Prostate gland (tissue), 2 donors: Measurements from ENCODE around the gene HLA-A. TPM values are rescaled to one million over a fixed set of nuclear protein-coding genes. Genes with fewer than 3 reads are reported as not detected.

Source experiments
- DNase-seq: peaks from one replicate; pipeline ENCODE4 v3.0.0-alpha.2; 2019; ENCODE audit warnings: low spot score
- H3K27ac ChIP-seq, 2 donors: fragments of 200-600 bp; sonication (generic); 2 replicates each; pipeline ENCODE4 v1.5.1; 2017 to 2019
- H3K27me3 ChIP-seq: fragments of 200-600 bp; sonication (generic); replicated peaks from 2 replicates; pipeline ENCODE4 v1.5.1; 2019; ENCODE audit not compliant: insufficient read depth
- H3K36me3 ChIP-seq, 2 donors: fragments of 200-600 bp; sonication (generic); 1 replicate in 1 of 2; 2 replicates in 1 of 2; pipeline versions ENCODE4 v1.5.1 to v1.8.1; 2017 to 2019
- H3K4me1 ChIP-seq: fragments of 200-600 bp; sonication (generic); replicated peaks from 2 replicates; pipeline ENCODE4 v1.5.1; 2019
- H3K4me3 ChIP-seq, 2 donors: fragments of 200-600 bp; sonication (generic); 2 replicates each; pipeline ENCODE4 v1.5.1; 2017 to 2019
- H3K9me3 ChIP-seq: fragments of 200-600 bp; sonication (generic); 2 replicates; pipeline ENCODE4 v1.5.1; 2017
- POLR2A ChIP-seq: fragments of 450-650 bp; IDR thresholded peaks from one replicate; pipeline ENCODE4 v1.6.1; 2016; ENCODE audit warnings: antibody characterized with exemption, mild to moderate bottlenecking
- POLR2AphosphoS5 ChIP-seq: sonication (generic); formaldehyde crosslinking; IDR thresholded peaks from one replicate; pipeline ENCODE4 v1.6.1; 2017; ENCODE audit warnings: antibody characterized with exemption
- WGBS: methylation state at CpG from one replicate; pipeline ENCODE4 v1.1.5; 2018; 5-methylcytosine and 5-hydroxymethylcytosine counted together
- intact Hi-C: fragments of 100-400 bp; cut with DNase I; formaldehyde crosslinking; loops from one replicate; pipeline ENCODE4 v1.14.2; 2022
- total RNA-seq, 2 donors: library from RNA; depleted of rRNA; stranded (reverse); fragments of >200 nt; gene quantifications; one replicate each; pipeline ENCODE4 v1.1.0, GENCODE V29; 2016
- TF ChIP-seq, protein P1 (sequence below), 4 experiments: fragments of 200-600 bp in 2 of 4; fragments of 450-650 bp in 2 of 4; sonication (generic) in 2 of 4; IDR thresholded peaks; 1 replicate in 3 of 4; 2 replicates in 1 of 4; pipeline ENCODE4 v1.5.1; 2016 to 2019; ENCODE audit warnings: antibody characterized with exemption in 4 of 4, mild to moderate bottlenecking in 2 of 4, moderate library complexity in 2 of 4

Gene HLA-A
- total RNA-seq, 2 donors from 2014 or later, result 564 to 620 TPM

DNA sequence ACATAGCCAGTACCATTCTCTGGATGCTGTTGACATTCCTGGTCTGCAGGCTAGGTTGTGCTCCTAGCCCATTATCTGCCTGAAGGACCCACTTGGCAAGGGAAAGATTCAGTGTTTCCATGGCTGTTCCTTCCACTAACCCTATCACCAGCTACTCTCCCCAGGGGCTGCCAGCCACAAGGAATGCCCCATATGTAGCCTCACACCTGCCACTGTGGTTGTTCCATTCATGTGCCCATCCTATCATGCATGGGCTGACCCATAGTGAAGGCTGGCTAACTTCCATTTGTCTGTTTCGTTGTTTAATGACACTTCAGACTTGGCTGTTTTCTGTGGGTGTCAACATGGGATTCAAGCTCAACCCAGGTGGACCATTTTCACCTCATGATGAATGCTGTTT, 25.6 kb upstream of the HLA-A start:
- Histone ChIP-seq H3K36me3 (no peaks in the 10 kb centered on the region), H3K4me1 (no peaks in the 10 kb centered on the region), H3K9me3 (no peaks in the 10 kb centered on the region), H3K27ac (no peak overlapping the region), H3K27me3 (no peaks in the 10 kb centered on the region), H3K4me3 (no peak overlapping the region)
- 89% methylated on average over 1 of the region's 1 CpG for WGBS
- no peak for DNase-seq
- TF ChIP-seq POLR2AphosphoS5 (no peak), POLR2A (no peak)
- TF ChIP-seq, protein P1, sequence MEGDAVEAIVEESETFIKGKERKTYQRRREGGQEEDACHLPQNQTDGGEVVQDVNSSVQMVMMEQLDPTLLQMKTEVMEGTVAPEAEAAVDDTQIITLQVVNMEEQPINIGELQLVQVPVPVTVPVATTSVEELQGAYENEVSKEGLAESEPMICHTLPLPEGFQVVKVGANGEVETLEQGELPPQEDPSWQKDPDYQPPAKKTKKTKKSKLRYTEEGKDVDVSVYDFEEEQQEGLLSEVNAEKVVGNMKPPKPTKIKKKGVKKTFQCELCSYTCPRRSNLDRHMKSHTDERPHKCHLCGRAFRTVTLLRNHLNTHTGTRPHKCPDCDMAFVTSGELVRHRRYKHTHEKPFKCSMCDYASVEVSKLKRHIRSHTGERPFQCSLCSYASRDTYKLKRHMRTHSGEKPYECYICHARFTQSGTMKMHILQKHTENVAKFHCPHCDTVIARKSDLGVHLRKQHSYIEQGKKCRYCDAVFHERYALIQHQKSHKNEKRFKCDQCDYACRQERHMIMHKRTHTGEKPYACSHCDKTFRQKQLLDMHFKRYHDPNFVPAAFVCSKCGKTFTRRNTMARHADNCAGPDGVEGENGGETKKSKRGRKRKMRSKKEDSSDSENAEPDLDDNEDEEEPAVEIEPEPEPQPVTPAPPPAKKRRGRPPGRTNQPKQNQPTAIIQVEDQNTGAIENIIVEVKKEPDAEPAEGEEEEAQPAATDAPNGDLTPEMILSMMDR (IDR thresholded peaks at IDR 0.05), result no peak
- intact Hi-C loops, result no loop called here

DNA sequence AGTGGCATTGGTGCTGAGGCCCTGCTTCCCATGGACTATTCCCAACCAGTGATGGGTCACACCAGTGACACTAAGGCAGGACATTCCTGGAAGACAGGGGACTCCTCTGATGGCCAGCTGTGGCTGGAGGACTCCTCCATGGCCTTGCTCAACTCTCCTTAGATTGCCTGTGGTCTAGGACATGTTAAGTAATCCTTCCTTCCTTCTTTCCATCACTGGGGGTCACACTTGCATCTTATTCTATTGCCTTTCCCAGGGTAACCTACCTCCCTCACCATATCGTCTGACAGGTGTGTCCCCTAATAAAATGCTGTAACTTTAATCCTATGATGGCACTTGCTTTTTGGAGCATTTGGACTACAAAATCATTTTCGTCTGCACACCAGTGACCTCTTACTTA, 24.5 kb upstream of the HLA-A start:
- no peak for DNase-seq
- intact Hi-C loops, result no loop called here
- H3K9me3 ChIP-seq, result no peaks in the 10 kb centered on the region
- H3K36me3 ChIP-seq, result no peaks in the 10 kb centered on the region
- no peaks in the 10 kb centered on the region for H3K27me3 ChIP-seq
- TF ChIP-seq POLR2A (no peak), POLR2AphosphoS5 (no peak)
- H3K4me3 ChIP-seq, result no peak overlapping the region
- H3K4me1 ChIP-seq, result no peaks in the 10 kb centered on the region
- WGBS, result 45% methylated on average over 2 of the region's 2 CpGs
- H3K27ac ChIP-seq, result no peak overlapping the region

DNA sequence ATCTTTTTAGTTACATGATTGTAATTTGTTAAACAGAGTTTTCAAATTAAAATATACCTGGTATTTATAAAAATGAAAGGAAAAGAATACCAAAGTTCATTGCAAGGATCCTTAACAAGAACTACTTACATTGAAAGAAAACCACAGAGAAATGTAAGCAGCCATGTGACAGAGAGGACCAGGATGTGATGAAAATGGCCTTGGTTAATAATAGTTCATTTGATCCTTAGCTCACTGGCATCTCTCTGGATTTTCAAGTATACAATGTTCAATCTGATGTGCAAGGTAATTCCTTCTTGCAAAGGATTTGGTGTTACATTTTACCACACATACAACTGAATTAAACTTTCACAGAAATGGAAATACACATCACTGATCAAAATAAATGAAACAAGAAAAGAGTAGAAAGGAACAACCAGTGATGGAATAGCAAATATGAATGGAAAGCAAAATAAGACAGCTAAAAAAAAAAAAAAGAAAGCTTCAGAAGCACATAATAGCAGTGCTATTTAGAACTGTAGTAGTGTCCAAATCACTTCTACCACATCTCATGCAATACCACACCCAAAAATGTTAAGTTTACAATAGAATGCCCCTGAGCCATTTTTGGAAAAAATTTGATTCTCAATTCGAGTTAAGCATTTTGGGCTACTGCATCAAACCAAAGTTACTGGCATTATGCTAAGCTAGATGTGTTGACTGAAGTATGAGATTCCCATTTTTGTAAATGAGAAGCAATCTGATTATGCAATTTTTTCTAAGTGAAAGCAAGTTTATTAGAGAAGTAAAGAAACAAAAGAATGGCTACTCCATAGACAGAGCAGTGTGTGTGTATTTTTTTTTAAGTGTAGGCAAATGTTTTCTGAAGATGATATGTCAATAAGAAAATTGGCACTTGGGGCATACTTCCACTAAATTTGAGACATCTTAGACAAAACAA, 22.6 kb upstream of the HLA-A start:
- WGBS, result 53% methylated on average over 1 of the region's 1 CpG
- DNase-seq, result no peak
- H3K4me3 ChIP-seq, result no peak overlapping the region
- no peak overlapping the region for H3K27ac ChIP-seq
- no peaks in the 10 kb centered on the region for H3K36me3 ChIP-seq
- no peaks in the 10 kb centered on the region for H3K27me3 ChIP-seq
- no peaks in the 10 kb centered on the region for H3K9me3 ChIP-seq
- intact Hi-C loops, result no loop called here
- no peaks in the 10 kb centered on the region for H3K4me1 ChIP-seq
- TF ChIP-seq POLR2A (no peak), POLR2AphosphoS5 (no peak)
- TF ChIP-seq, protein P1 (IDR thresholded peaks at IDR 0.05), result no peak

DNA sequence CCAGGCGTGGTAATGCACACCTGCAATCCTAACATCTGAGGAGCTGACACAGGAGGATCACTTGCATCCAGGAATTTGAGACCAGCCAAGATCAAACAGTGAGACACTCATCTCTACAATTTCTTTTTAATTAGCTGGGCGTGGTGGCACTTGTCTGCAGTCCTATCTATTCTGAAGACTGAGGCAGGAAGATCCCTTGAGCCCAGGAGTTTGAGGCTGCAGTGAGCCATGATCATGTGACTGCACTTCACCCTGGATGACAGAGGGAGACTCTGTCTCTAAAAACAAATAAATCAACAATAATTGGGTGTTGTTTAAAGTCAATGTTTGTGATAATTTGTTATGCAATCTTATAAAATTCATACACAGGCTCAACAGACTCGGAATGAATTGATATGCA, 18.0 kb upstream of the HLA-A start:
- Histone ChIP-seq H3K27ac (no peak overlapping the region), H3K9me3 (no peaks in the 10 kb centered on the region), H3K4me1 (no peaks in the 10 kb centered on the region), H3K36me3 (no peaks in the 10 kb centered on the region), H3K4me3 (no peak overlapping the region), H3K27me3 (no peaks in the 10 kb centered on the region)
- TF ChIP-seq POLR2A (no peak), POLR2AphosphoS5 (no peak)
- TF ChIP-seq, protein P1 (IDR thresholded peaks at IDR 0.05), result no peak
- WGBS, result 66% methylated on average over 3 of the region's 3 CpGs
- intact Hi-C loops, result no loop called here
- no peak for DNase-seq

DNA sequence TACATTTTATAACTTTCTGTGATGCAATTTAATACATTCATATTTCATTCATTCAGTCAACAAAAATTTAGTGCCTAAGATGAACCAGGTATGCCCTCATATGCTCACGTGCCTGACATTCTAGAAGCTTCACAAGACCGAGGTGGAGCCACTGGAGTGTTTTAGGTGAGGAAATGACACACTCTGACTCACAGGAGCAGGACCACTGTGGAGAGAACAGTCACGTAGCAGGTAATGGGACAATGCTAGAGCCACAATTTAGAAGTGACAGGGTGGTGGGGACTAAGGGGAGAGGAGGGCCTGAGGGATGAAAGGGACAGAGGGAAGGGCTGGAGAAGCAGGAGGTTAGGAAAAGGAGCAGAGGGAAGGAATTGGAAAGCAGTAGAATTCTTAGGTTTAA, 17.6 kb upstream of the HLA-A start:
- TF ChIP-seq POLR2A (no peak), POLR2AphosphoS5 (no peak)
- TF ChIP-seq, protein P1 (IDR thresholded peaks at IDR 0.05), result no peak

More for the DNA sequence above, 17.6 kb upstream of the HLA-A start:
- Histone ChIP-seq H3K4me3 (no peak overlapping the region), H3K27ac (no peak overlapping the region), H3K4me1 (no peaks in the 10 kb centered on the region), H3K9me3 (no peaks in the 10 kb centered on the region), H3K36me3 (no peaks in the 10 kb centered on the region), H3K27me3 (no peaks in the 10 kb centered on the region)
- intact Hi-C loops, result no loop called here
- DNase-seq, result no peak
- WGBS, result 57% methylated on average over 3 of the region's 3 CpGs
